OCI-LY7 (cell line): Measurements from ENCODE around the gene MPZL2. TPM values are rescaled to one million over a fixed set of nuclear protein-coding genes. Genes with fewer than 3 reads are reported as not detected.

Source experiments
- BruUV-seq: library from RNA; stranded (reverse); fragments of 400-500 nt; replicated peaks from 2 replicates; lab custom pipeline; 2021; lab: Mats Ljungman, UMichigan
- CTCF ChIA-PET: fragments of 300-600 bp; sonication (Branson Sonifier 250); formaldehyde crosslinking; loops from one replicate; lab custom pipeline; 2022; ENCODE audit warnings: antibody characterized with exemption; ENCODE audit not compliant: unreplicated experiment; lab: Charles Lee
- POLR2A ChIA-PET: fragments of 300-600 bp; sonication (Branson Sonifier 250); formaldehyde crosslinking; loops from one replicate; lab custom pipeline; 2022; ENCODE audit warnings: antibody characterized with exemption; lab: Charles Lee
- DNase-seq: peaks from one replicate; pipeline ENCODE4 v3.0.0-alpha.2; 2015; ENCODE audit warnings: low spot score
- H2AFZ ChIP-seq: fragments of 200-600 bp; sonication (generic), shearing (Covaris generic); 2 replicates; pipeline ENCODE4 v1.6.1; 2014; ENCODE audit warnings: mild to moderate bottlenecking, antibody characterized with exemption, low read length, moderate library complexity
- H3K27ac ChIP-seq: fragments of 200-600 bp; sonication (generic); 2 replicates; pipeline ENCODE4 v1.5.1; 2014; ENCODE audit warnings: mixed run types, low read depth, mild to moderate bottlenecking, moderate library complexity, low read length, inconsistent platforms; ENCODE audit not compliant: poor library complexity, severe bottlenecking
- H3K36me3 ChIP-seq: fragments of 200-600 bp; sonication (generic); 2 replicates; pipeline ENCODE4 v1.6.1; 2014; ENCODE audit warnings: mild to moderate bottlenecking, antibody characterized with exemption, low read length, moderate library complexity, mixed read lengths; ENCODE audit not compliant: insufficient read depth
- H3K4me1 ChIP-seq: fragments of 200-600 bp; sonication (generic); 2 replicates; pipeline ENCODE4 v1.5.1; 2014; ENCODE audit warnings: mild to moderate bottlenecking, low read length; ENCODE audit not compliant: insufficient read depth, poor library complexity, severe bottlenecking
- H3K4me2 ChIP-seq: fragments of 200-600 bp; sonication (generic); 2 replicates; pipeline ENCODE4 v1.6.1; 2014; ENCODE audit warnings: mild to moderate bottlenecking, low read length
- H3K4me3 ChIP-seq: fragments of 200-600 bp; sonication (generic); 2 replicates; pipeline ENCODE4 v1.5.1; 2014; ENCODE audit warnings: mild to moderate bottlenecking, low read depth, low read length; ENCODE audit not compliant: poor library complexity, severe bottlenecking
- H3K79me2 ChIP-seq: fragments of 200-600 bp; sonication (generic); 2 replicates; pipeline ENCODE4 v1.6.1; 2016; ENCODE audit warnings: low read depth, mild to moderate bottlenecking, low read length, moderate library complexity, mixed read lengths; ENCODE audit not compliant: insufficient read depth
- H3K9me2 ChIP-seq: fragments of 200-600 bp; sonication (generic); 2 replicates; pipeline ENCODE4 v1.6.1; 2016; ENCODE audit warnings: mild to moderate bottlenecking, low read length, mixed read lengths; ENCODE audit not compliant: insufficient read depth
- H3K9me3 ChIP-seq: fragments of 200-600 bp; sonication (generic); 2 replicates; pipeline ENCODE4 v1.6.1; 2014; ENCODE audit warnings: mild to moderate bottlenecking, mixed run types, low read length, mixed read lengths
- H4K20me1 ChIP-seq: fragments of 200-600 bp; sonication (generic); 2 replicates; pipeline ENCODE4 v1.6.1; 2014; ENCODE audit warnings: mild to moderate bottlenecking, antibody characterized with exemption, low read length, moderate library complexity, mixed read lengths; ENCODE audit not compliant: insufficient read depth
- EZH2phosphoT487 ChIP-seq: fragments of 200-600 bp; sonication (generic); IDR thresholded peaks from 2 replicates; pipeline ENCODE4 v1.6.1; 2018; ENCODE audit warnings: low read depth, borderline replicate concordance, mild to moderate bottlenecking, mixed run types, antibody characterized with exemption, low read length, moderate library complexity, mixed read lengths
- intact Hi-C: fragments of 100-400 bp; cut with micrococcal nuclease; formaldehyde crosslinking; loops from one replicate; pipeline ENCODE4 v1.10.0; 2022; ENCODE audit not compliant: unreplicated experiment
- total RNA-seq, 2 experiments: library from RNA; depleted of rRNA in 1 of 2; stranded (reverse); fragments of >200 nt in 1 of 2; shearing (Covaris generic) in 1 of 2; gene quantifications; 2 replicates each; pipeline ENCODE4 v1.2.3, GENCODE V29; 2014 to 2022
- TF ChIP-seq, protein P1 (sequence below): fragments of 200-600 bp; sonication (generic); conservative IDR thresholded peaks from 2 replicates; pipeline ENCODE4 v1.5.1; 2014; ENCODE audit warnings: mild to moderate bottlenecking, antibody characterized with exemption, low read length, moderate library complexity, mixed read lengths

Gene MPZL2
- total RNA-seq, 2 experiments from 2014 or later: not detected

DNA sequence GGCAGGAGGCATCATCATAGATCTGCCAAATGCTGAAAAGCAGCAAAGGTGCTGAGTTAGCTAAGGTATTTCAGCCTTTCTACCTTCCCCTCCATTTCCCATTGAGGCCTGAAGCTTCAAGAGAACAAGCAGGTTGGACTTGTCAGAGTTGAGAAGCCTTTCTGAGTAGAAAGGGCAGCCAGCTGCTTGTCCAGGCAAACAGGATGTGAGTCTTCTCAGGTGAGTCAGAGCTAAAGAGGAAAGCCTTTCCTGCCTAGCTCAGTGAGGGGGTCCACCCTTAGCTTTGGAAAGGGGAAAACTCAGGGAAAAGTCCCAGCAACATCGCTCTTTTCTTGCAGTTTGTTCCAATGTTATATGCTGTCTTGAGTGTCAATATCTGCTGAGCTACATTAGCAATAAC, 13.2 kb upstream of the MPZL2 start:
- Histone ChIP-seq H3K9me2 (no peaks in the 10 kb centered on the region), H3K9me3 (no peaks in the 10 kb centered on the region; the same call in 1 of the 2 replicates), H3K36me3 (no peaks in the 10 kb centered on the region), H3K4me2 (no peak overlapping the region), H3K79me2 (no peaks in the 10 kb centered on the region), H3K4me1 (peaks cover 16% of the 10 kb centered on the region), H4K20me1 (no peaks in the 10 kb centered on the region), H3K4me3 (no peak overlapping the region), H3K27ac (no peak overlapping the region), H2AFZ (no peak overlapping the region)
- no TSS peak for BruUV-seq
- peak; percentile 41 for DNase-seq
- POLR2A ChIA-PET: interaction anchor here (0.9 to 1.6 kb wide), 3 partner anchors 18 to 110 kb away, joined by 3 to 6 read pairs (median 3); no protein-coding TSS in a partner anchor
- CTCF ChIA-PET: interaction anchor here (1.5 kb wide), 1 partner anchor 76 kb away, joined by 3 read pairs; no protein-coding TSS in a partner anchor
- intact Hi-C loops: no loop called here
- TF ChIP-seq, protein P1, sequence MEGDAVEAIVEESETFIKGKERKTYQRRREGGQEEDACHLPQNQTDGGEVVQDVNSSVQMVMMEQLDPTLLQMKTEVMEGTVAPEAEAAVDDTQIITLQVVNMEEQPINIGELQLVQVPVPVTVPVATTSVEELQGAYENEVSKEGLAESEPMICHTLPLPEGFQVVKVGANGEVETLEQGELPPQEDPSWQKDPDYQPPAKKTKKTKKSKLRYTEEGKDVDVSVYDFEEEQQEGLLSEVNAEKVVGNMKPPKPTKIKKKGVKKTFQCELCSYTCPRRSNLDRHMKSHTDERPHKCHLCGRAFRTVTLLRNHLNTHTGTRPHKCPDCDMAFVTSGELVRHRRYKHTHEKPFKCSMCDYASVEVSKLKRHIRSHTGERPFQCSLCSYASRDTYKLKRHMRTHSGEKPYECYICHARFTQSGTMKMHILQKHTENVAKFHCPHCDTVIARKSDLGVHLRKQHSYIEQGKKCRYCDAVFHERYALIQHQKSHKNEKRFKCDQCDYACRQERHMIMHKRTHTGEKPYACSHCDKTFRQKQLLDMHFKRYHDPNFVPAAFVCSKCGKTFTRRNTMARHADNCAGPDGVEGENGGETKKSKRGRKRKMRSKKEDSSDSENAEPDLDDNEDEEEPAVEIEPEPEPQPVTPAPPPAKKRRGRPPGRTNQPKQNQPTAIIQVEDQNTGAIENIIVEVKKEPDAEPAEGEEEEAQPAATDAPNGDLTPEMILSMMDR: no peak
- TF ChIP-seq EZH2phosphoT487: no peak

DNA sequence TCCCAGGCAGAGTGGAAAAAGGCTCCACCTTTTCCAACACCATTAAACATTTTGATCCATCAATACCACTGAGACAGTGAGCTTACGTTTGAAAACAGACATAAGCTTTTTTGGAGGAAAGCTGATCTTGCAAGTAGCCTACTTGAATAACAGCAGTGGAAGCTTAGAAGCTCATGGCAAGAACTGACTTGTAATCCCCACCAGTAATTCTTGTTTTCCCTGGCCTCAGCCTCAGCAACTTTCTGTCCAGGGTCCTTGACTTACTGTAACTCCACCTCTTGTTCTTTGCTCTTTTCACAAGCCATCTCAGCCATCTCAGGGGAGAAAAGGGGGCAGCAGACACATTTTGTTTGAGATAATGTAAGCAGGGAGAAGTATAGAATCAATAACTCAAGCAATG, 12.3 kb upstream of the MPZL2 start:
- H3K4me2 ChIP-seq: no peak overlapping the region
- POLR2A ChIA-PET: interaction anchor here (1.0 to 1.6 kb wide), 3 partner anchors 9 to 80 kb away, joined by 4 to 6 read pairs (median 4); no protein-coding TSS in a partner anchor

DNA sequence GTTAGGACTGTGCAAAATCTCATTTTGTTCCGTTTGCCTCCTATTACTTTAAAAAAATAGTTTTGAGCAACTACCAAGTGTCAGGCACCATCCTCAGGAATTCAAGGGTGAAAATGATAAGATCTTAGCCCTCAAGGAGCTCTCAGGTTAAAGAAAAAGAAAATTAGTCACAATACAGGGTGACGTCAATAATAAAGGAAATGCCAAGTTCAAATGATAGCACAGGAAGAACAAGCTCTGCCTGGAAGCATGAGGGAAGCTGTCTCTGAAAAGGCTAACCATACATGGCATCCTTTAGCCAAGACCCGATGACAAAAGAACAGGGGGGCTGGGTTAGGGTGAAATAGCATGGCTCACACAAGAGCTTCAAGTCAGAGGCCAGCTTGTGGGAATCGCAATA, 11.1 kb upstream of the MPZL2 start:
- intact Hi-C loops: no loop called here
- TF ChIP-seq, protein P1: no peak
- TF ChIP-seq EZH2phosphoT487: no peak
- Histone ChIP-seq H3K79me2 (no peaks in the 10 kb centered on the region), H4K20me1 (no peaks in the 10 kb centered on the region), H3K9me2 (no peaks in the 10 kb centered on the region), H3K27ac (no peak overlapping the region), H3K36me3 (no peaks in the 10 kb centered on the region), H2AFZ (no peak overlapping the region), H3K4me1 (peaks cover 6% of the 10 kb centered on the region), H3K9me3 (no peaks in the 10 kb centered on the region; the same call in 1 of the 2 replicates), H3K4me3 (no peak overlapping the region), H3K4me2 (no peak overlapping the region)
- POLR2A ChIA-PET: interaction anchor here (0.7 to 1.2 kb wide), 4 partner anchors 23 to 145 kb away, joined by 3 to 5 read pairs (median 4); partner anchors contain the start of gene MPZL3
- CTCF ChIA-PET: no interaction called here
- BruUV-seq: no TSS peak
- no peak for DNase-seq

More for the DNA sequence above, 12.3 kb upstream of the MPZL2 start:
- DNase-seq: no peak
- no TSS peak for BruUV-seq
- H3K4me3 ChIP-seq: no peak overlapping the region
- intact Hi-C loops: no loop called here
- CTCF ChIA-PET: interaction anchor here (1.5 kb wide), 1 partner anchor 77 kb away, joined by 3 read pairs; no protein-coding TSS in a partner anchor
- H3K36me3 ChIP-seq: no peaks in the 10 kb centered on the region
- no peaks in the 10 kb centered on the region for H3K9me2 ChIP-seq
- peaks cover 15% of the 10 kb centered on the region for H3K4me1 ChIP-seq
- TF ChIP-seq, protein P1: no peak
- no peak for TF ChIP-seq EZH2phosphoT487
- no peak overlapping the region for H2AFZ ChIP-seq
- H3K79me2 ChIP-seq: no peaks in the 10 kb centered on the region
- H3K27ac ChIP-seq: no peak overlapping the region
- no peaks in the 10 kb centered on the region for H4K20me1 ChIP-seq
- H3K9me3 ChIP-seq: no peaks in the 10 kb centered on the region; the same call in 1 of the 2 replicates
